Effector memory CD4-positive, alpha-beta T cell (primary cell): ENCODE measurements around the gene TUBA1B.

Source experiments
- DNase-seq, 3 donors: peaks; one replicate each; pipeline ENCODE4 v3.0.0-alpha.2; 2020
- H3K27ac ChIP-seq: 2 replicates; pipeline ENCODE4 v1.7.0; 2013; ENCODE audit warnings: mild to moderate bottlenecking, low read length, moderate library complexity; ENCODE audit not compliant: insufficient read depth, poor library complexity, severe bottlenecking
- H3K27me3 ChIP-seq: replicated peaks from 2 replicates; pipeline ENCODE4 v1.7.0; 2013; ENCODE audit warnings: mild to moderate bottlenecking, low read length; ENCODE audit not compliant: insufficient read depth, control insufficient read depth, poor library complexity, severe bottlenecking
- H3K36me3 ChIP-seq: 2 replicates; pipeline ENCODE4 v1.7.0; 2013; ENCODE audit warnings: mild to moderate bottlenecking, low read length, moderate library complexity; ENCODE audit not compliant: control insufficient read depth, insufficient read depth
- H3K4me1 ChIP-seq: 2 replicates; pipeline ENCODE4 v1.7.0; 2013; ENCODE audit warnings: low read length, mild to moderate bottlenecking; ENCODE audit not compliant: control insufficient read depth, insufficient read depth, poor library complexity, severe bottlenecking
- H3K4me3 ChIP-seq: 2 replicates; pipeline ENCODE4 v1.7.0; 2013; ENCODE audit warnings: low read length, low read depth, mild to moderate bottlenecking; ENCODE audit not compliant: insufficient read depth, poor library complexity, severe bottlenecking
- H3K9me3 ChIP-seq: 2 replicates; pipeline ENCODE4 v1.7.0; 2013; ENCODE audit warnings: mild to moderate bottlenecking, low read length, moderate library complexity; ENCODE audit not compliant: control insufficient read depth

The TUBA1B gene

GRCh38 chr12:49105504-49106084, 25.6 kb downstream of the TUBA1B start:
- Histone ChIP-seq H3K27ac (no peak overlapping the region), H3K36me3 (peaks cover 68% of the 10 kb centered on the region), H3K9me3 (no peaks in the 10 kb centered on the region), H3K27me3 (no peaks in the 10 kb centered on the region), H3K4me3 (no peak overlapping the region), H3K4me1 (peaks cover 15% of the 10 kb centered on the region)
- no peak for DNase-seq

DNA sequence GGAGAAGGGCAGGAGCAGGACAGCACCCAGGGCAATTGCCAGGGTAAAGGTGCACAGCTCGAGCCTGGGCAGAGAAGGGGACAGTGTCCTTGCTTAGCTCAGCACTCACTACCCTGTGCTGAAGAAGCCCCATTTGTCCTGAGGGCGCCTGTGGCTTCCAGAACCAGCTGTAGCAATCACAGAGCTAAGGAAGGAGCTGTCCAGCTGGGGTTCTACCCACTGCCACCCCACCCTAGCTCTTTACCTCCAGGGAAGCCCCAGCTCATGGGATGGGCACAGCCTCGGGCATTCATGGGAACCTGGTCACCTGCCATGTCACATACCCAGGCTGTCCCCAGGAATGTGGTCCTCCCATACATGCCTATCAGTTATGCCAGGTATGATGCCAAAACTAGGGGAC, 26.4 kb downstream of the TUBA1B start:
- Histone ChIP-seq H3K27me3 (no peaks in the 10 kb centered on the region), H3K4me1 (peaks cover 14% of the 10 kb centered on the region), H3K4me3 (no peak overlapping the region), H3K27ac (no peak overlapping the region), H3K9me3 (no peaks in the 10 kb centered on the region), H3K36me3 (peaks cover 76% of the 10 kb centered on the region)
- no peak for DNase-seq

DNA sequence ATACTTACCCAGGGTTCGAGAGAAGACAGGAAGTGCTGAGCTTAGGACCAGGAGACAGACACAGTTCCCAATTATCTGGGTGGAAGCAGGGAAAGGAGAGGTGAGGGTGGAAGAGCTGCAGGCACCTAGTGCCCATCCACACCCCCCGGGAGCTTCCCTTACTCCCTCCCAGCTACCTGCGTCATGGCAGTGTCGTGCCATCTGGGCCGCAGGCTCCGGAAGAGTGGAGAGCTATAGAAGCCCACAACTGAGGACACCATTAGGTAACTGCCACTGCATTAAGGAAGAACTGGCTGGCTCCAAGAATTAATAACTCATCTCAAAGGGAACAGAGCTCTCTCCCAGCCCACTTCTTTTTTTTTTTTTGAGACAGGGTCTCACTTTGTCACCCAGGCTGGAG, 30.8 kb downstream of the TUBA1B start:
- Histone ChIP-seq H3K9me3 (no peaks in the 10 kb centered on the region), H3K36me3 (peaks cover 68% of the 10 kb centered on the region), H3K4me1 (no peaks in the 10 kb centered on the region), H3K4me3 (no peak overlapping the region), H3K27ac (no peak overlapping the region), H3K27me3 (no peaks in the 10 kb centered on the region)
- DNase-seq = no peak

DNA sequence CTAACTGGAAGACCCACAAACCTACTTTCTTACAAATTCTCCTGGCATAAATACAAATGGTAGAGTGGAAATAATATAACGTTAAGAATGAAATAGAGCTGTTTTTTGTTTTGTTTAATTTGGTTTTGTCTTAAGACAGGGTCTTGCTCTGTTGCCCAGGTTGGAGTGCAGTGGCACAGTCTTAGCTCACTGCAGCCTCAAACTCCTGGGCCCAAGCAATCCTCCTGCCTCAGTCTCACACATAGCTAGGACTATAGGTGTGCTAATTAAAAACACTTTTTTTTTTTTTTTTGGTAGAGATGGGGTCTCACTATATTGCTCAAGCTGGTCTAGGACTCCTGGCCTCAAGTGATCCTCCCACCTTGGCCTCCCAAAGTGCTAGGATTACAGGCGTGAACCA, 32.5 kb downstream of the TUBA1B start:
- no peak overlapping the region for H3K4me3 ChIP-seq
- peaks cover 12% of the 10 kb centered on the region for H3K4me1 ChIP-seq
- peaks cover 14% of the 10 kb centered on the region for H3K27me3 ChIP-seq
- H3K36me3 ChIP-seq = peaks cover 51% of the 10 kb centered on the region
- H3K9me3 ChIP-seq = no peaks in the 10 kb centered on the region
- DNase-seq = no peak
- H3K27ac ChIP-seq = no peak overlapping the region

DNA sequence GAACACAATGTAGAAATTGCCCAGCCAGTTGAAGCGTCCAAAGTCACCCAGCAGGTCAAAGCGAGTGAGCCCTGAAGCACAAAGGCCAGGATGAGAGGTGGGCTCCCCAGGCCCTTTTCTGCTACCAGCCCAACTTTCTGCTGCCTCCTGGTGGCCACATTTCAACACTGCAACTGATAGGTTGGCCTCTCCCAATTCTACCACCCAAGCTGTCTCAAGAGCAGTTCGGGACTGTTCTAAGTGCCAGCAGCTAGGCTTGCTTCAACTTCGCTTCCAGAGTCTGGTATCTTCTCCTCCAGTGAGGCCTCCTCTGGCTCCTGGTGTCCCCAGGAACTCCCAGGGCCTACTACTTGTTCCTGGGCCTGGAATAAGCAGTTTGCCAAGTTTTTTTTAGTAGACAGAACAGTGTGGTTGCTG, 33.2 kb downstream of the TUBA1B start:
- Histone ChIP-seq H3K9me3 (no peaks in the 10 kb centered on the region), H3K36me3 (peaks cover 46% of the 10 kb centered on the region), H3K27me3 (peaks cover 21% of the 10 kb centered on the region), H3K27ac (no peak overlapping the region), H3K4me1 (peaks cover 15% of the 10 kb centered on the region), H3K4me3 (no peak overlapping the region)
- peak in 2 of 3 donors; percentile 30 to 42 for DNase-seq

GRCh38 chr12:49097381-49097780, 33.8 kb downstream of the TUBA1B start:
- H3K27me3 ChIP-seq = peaks cover 27% of the 10 kb centered on the region
- H3K27ac ChIP-seq = no peak overlapping the region
- no peaks in the 10 kb centered on the region for H3K9me3 ChIP-seq
- peaks cover 15% of the 10 kb centered on the region for H3K4me1 ChIP-seq
- DNase-seq = no peak
- no peak overlapping the region for H3K4me3 ChIP-seq
- H3K36me3 ChIP-seq = peaks cover 39% of the 10 kb centered on the region

DNA sequence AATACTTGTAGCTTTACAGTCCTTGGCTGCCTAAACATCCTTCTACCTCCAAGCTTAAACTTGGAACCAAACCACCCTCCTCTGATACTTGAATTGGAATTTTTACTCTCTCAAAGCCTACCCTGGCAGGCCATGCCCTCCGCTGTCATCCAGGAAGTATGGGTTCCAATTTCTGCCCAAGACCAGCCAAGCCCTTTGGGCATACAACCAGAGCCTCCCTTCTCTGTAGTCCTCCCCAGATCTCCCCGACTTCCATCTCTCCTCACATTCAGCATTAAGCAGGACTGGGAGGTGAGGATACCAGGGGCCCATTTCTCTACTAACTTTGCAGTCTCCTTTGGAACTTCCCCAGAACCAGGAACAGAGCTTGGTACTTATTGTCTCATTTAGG, 36.2 kb downstream of the TUBA1B start:
- H3K4me1 ChIP-seq = peaks cover 28% of the 10 kb centered on the region
- H3K36me3 ChIP-seq = peaks cover 15% of the 10 kb centered on the region
- no peaks in the 10 kb centered on the region for H3K9me3 ChIP-seq
- H3K4me3 ChIP-seq = no peak overlapping the region
- H3K27ac ChIP-seq = no peak overlapping the region
- H3K27me3 ChIP-seq = peaks cover 50% of the 10 kb centered on the region
- no peak for DNase-seq

- H3K27ac ChIP-seq = no peak within 1 kb of the TSS
- peaks cover 12% of the 10 kb centered on the region for H3K36me3 ChIP-seq
- no peak within 1 kb of the TSS for H3K4me3 ChIP-seq
- DNase-seq = no peak
- peaks cover 56% of the 10 kb centered on the region for H3K27me3 ChIP-seq
- H3K4me1 ChIP-seq = peaks cover 34% of the 10 kb centered on the region
- H3K9me3 ChIP-seq = no peaks in the 10 kb centered on the region
Observed at GRCh38 chr12:49094160-49094974, 36.8 kb downstream of the TUBA1B start, which contains the start of gene DHH. Gene DHH, minus strand, starts transcription at chr12:49094801. Its CDS starts 289 bp downstream, at chr12:49094512.

- H3K27me3 ChIP-seq = peaks cover 59% of the 10 kb centered on the region
- H3K27ac ChIP-seq = no peak overlapping the region
- no peak overlapping the region for H3K4me3 ChIP-seq
- no peak for DNase-seq
- H3K4me1 ChIP-seq = peaks cover 39% of the 10 kb centered on the region
- H3K9me3 ChIP-seq = no peaks in the 10 kb centered on the region
- peaks cover 12% of the 10 kb centered on the region for H3K36me3 ChIP-seq
Observed at GRCh38 chr12:49093792-49094159, 37.4 kb downstream of the TUBA1B start.

- H3K4me3 ChIP-seq = no peak overlapping the region
- DNase-seq = no peak
- peaks cover 12% of the 10 kb centered on the region for H3K36me3 ChIP-seq
- no peaks in the 10 kb centered on the region for H3K9me3 ChIP-seq
- peaks cover 47% of the 10 kb centered on the region for H3K4me1 ChIP-seq
- H3K27me3 ChIP-seq = peaks cover 59% of the 10 kb centered on the region
- H3K27ac ChIP-seq = no peak overlapping the region
Observed at GRCh38 chr12:49092816-49093406, 38.3 kb downstream of the TUBA1B start.
